HG02943 (cell line): ENCODE measurements around the gene MYEOV.

Experiments
- ATAC-seq: cut with Tn5 transposase; IDR thresholded peaks from one replicate; pipeline ENCODE4 v1.9.1; 2021; ENCODE audit warnings: mild to moderate bottlenecking, low read depth, moderate library complexity; ENCODE audit not compliant: unreplicated experiment

MYEOV gene

DNA sequence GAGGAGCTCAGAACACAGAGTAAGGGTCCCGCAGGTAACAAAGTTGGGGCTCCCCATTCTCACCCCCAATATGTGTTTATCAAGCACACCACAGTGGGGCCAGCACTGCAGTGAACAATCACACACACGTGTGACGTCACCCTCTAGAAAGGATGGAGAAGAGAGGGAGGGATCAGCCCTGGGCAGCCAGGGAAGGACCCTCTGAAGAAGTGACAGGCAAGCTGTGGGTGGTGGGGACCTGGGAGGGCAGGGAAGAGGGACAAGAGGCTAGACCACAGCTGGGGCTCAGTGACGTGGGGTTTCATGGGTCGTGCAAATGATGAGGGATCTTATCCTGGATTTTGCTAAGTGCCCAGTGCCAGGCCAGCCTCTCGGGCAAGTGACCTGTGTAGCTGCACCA lies 28.7 kb upstream of the MYEOV start:
- ATAC-seq = no peak

DNA sequence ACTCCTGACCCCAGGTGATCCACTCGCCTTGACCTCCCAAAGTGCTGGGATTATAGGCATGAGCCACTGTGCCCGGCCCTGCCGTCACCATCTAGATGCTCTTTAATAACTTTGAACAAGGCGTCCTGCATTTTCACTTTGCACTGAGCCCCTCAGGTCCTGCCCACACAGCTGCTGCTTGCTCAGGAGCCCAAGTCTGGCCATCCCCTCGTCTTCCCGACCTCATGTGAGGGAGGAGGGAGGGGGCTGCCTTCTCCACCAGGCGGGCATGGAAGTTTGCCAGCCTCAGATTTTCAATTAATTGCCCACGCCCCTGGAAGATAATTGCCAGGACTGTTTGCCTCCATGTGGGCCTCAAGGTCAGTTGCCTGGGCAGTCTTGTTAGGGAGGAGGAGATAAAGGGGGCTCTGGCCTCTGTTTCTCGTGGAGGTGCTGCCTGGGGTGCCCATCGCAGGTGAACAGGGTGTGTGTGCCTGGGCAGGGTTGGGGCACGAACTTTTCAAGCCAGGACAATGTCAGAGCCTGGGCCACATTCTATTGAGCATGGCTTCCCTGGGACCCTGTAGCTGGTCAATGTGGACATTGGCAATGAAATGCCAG lies 27.9 kb upstream of the MYEOV start:
- ATAC-seq = no peak

DNA sequence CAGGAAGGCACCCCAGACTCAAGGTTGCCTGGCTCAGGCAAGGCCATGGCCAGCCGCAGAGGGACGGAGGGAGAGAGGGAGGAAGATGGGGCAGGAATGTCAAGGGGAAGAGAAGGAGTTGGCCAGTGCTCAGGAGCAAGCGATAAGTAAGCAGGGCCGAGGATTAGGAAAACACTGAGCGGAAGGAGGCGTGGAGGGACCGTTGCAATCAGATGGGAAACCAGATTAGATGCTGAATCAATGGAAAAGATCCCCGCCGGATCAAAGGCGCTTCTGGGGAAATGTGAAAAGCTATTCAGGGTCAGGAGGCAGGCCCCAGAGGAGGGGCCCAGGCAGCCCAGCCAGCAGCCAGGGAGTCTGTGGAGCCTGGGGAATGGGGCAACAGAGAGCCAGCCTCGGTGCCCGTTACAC lies 26.6 kb upstream of the MYEOV start:
- ATAC-seq = no peak

DNA sequence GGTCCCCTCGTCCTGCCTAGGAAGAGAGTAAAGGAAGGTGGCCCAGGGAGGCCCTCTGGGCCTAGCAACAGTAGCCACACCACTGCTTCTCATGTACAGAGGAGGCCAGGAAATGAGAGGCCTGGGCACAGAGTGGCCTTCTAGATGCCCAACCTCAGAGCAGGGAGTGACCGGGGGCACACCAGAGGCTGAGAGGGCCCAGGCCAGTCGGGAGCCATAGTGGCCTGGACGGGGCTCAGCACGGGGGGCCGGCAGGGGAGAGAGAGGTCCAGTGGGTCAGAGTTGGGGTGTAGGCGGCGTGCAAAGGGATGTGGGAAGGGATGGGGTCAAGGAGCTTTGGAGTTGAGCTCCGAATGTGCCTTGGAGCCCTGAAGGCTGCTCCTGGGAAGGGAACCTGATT lies 25.0 kb upstream of the MYEOV start:
- ATAC-seq = no peak

DNA sequence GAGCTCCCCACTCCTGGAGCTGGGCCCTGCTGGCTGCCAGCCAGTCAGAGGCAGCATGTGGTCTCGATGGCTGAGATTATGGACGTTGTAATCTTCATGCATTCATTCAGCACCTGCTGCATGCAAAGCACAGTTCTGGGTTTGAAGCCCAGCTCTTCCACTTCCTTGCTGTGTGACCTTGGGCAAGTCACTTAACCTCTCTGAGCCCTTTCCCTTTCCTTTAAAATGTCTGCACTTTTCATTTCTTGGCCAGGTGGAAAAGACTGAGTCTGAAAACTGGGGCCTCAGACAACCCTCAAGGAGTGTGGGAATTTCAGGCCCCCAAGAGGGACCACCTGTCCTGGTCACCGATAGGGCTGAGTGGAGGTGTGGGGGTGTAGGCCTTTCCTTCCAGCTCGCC lies 24.6 kb upstream of the MYEOV start:
- ATAC-seq = no peak

DNA sequence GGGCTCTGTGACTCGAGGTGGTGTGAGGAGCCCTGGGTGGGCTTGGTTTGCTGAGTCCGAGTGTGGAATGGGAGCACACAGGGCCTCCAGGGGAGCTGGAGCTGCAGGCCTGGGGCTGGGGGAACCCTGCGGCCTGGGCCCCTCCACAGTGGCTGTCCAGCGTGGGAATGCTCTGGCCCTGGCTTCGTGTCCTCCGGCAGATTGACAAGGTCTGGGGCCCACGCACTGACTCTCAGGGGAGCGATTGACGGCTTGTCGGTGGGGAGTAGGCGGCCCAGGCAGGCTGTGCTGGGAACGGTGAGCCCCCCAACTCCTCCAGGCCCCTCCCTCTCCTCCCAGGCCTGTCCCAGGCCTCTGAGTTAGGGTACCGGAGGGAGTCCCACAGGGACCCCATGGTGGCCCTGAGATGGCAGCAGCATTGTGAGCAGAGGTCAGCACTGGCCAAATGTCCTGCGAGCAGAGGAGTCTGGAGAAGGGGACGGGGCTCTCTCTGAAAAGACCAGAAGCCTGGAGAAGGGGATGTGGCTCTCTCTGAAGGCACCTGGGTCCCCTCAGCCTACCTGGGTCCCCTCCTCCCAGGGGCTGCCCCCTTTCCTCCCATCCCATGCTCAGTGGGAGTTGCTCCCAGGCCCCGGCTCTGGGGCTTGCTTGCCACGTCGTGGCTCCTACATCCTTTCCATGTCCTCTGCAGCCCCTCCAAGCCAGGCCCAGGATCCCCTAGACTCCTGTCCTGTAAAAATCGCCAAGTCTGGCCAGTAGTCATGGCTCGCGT lies 23.8 kb upstream of the MYEOV start:
- ATAC-seq = no peak

DNA sequence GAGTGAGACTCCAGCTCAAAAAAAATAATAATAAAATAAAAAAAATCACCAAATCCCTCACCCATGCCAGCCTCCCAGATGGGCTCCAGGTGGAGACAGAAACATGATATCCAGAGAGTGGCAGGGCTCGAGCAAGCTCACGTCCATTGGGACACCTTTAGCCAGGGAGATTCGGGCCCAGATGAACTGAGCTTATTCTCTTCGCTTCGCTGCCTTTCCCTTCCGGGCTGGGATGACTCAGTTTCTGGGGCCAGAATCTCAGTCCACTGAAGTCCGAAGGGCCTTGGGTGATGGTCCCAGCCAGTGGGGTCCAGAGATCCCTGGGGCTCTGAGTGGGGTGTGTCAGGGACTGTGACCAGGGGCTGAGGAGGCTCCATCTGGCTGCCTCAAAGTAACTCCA lies 23.0 kb upstream of the MYEOV start:
- no peak for ATAC-seq

DNA sequence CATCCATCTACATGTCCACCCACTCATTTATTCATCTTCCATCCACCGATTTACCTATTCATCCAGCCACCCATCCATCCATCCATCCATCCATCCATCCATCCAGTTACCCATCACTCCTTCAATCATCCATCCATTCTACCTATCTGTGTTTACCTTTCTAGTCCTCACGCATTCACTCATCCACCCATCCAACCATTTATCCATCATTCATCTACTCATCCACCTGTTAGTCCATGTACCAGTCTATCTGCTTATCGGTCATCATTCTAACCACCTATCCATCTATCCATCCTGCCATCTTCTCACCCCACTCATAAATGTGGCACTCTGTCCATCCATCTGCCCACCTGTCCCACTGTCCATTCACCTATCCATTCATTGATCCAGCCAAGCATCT lies 21.9 kb upstream of the MYEOV start:
- ATAC-seq = no peak

DNA sequence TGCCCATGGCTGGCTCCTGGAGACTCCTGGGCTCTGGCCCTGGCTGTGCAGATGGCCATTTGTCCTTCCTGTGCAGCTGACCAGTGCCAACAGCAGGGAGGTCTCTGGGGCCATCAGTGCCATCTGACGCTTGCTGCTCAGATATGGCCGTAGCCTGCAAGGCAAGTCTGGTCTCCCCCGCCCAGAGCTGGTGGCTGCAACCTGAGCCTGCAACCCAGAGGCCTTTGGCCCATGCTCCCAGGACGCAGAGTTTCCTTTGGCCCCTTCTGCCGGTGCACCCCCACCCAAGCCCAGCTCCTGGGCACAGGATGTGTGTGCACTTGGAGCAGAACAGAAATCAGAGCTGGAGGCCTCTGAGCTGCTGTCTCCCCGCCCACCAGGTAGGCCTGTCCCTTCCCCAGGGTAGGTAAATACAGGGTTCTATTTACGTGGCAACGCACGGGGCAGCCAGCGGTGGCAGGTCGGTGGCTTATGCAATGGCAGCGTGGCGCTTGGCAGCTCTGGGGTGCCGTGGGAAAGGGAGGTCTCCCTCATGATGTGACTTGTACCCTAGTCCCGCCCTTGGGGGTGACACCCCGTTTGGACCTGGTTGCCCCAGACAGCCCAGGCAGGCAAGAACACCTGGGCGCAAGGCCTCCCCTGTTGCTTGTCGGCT lies 21.0 kb upstream of the MYEOV start:
- ATAC-seq = no peak

DNA sequence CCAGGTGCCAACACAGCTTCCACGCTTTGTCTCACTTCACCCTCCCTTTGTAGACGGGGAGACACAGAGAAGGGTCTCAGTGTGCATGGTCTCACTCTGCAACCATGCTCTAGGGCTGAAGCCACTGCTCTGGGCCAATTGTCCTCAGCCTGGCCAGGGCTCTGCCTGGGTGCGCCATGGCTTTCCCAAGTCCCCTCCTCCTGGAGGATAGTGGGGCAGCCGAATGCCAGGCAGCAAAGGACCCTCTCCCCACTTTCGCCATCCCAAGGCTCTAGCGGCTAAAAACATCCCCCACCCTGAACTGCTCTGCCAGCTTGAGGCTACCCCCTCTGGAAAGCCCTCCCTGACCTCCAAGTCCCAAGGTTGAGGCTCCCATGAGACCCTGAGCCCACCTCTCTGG lies 20.4 kb upstream of the MYEOV start:
- ATAC-seq = no peak

DNA sequence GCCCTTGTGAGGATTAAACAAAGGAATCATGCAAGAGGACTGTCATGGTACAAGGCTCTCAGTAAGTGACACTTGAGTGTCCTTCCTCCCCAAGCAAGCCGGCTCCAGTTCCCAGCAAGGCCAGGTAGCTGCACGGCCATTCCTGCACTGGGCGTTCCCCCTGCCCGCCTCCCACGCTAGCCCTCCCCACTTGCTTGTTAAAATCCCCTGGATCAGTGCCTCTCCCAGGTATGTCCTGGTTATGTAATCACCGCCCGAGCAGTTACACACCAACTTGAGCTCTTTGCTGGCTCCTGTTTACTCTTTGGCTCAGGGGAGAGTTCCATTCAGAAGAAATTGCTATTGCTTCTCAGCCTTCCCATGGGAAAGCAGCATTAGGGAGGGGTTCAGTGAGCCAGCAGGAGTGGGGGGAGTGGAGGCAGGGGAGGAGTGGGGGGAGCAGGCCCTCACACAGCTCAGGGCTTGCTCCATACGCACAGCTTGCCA lies 19.4 kb upstream of the MYEOV start:
- ATAC-seq = no peak

DNA sequence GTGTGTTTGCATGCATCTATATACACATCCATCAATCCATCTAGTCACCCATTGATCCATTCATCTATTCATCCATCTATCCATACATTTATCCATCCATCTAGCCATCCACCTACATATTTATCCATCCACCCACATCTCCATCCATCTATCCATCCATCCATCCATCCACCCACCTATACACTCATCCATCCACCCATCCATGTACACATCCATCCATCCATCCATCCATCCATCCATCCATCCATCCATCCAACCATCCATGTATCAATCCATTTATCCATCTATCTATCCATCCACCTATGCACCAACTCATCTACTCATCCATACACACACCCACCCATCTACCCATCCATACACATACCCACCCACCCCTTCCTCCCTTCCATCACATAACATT lies 18.8 kb upstream of the MYEOV start:
- ATAC-seq = no peak

DNA sequence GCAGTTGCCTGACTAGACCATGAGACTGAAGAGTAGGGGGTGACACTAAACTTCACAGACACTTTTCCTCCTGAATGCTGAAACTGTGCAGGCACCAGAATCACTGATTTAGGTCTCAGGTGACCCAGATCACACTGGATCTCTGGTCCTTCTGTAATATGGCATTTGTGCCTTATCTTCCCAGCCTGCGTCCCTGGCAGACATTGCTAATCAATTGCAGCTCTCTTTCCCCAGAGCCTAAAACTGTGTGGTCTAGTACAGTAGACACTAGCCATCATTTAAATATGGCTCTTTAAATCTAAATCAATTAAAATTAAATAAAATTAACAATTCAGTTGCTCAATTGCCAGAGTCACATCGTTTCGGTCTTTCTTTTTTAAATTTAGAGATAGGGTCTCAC lies 17.8 kb upstream of the MYEOV start:
- ATAC-seq = no peak

DNA sequence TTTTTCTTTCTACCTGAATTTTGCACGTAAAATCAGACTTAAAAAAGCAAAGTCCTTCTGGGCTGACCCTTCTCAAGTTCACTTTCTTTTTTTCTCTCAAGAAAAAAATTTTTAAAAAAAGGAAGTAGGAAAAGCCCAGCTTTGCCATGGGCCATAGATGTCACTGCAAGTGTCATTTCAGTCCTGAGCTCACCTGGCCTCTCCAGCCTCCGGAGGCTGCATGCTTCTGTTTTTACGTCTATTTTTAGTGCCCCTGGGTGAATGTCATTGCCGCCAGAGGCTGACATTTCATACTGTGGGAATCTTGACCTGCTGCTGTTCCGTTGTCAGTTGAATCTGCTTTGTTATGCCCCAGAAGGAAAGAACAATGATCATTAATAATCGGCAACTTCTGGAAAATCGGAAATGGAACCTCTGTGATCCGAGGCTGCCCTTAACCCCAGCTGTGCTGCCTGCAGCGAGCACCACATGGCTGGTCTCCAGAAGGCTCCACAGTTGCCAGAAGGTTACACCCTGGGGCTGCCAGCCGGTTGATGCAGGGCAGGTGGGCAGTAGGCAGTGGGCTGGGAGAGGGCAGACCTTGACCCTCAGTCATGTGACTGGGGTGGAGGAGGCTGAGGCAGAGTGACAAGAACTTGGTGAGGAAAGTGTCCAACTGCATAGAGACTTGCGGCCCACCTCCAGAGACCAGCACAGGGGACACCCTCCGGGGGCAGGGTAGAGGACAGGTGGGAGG lies 16.7 kb upstream of the MYEOV start:
- ATAC-seq = no peak

DNA sequence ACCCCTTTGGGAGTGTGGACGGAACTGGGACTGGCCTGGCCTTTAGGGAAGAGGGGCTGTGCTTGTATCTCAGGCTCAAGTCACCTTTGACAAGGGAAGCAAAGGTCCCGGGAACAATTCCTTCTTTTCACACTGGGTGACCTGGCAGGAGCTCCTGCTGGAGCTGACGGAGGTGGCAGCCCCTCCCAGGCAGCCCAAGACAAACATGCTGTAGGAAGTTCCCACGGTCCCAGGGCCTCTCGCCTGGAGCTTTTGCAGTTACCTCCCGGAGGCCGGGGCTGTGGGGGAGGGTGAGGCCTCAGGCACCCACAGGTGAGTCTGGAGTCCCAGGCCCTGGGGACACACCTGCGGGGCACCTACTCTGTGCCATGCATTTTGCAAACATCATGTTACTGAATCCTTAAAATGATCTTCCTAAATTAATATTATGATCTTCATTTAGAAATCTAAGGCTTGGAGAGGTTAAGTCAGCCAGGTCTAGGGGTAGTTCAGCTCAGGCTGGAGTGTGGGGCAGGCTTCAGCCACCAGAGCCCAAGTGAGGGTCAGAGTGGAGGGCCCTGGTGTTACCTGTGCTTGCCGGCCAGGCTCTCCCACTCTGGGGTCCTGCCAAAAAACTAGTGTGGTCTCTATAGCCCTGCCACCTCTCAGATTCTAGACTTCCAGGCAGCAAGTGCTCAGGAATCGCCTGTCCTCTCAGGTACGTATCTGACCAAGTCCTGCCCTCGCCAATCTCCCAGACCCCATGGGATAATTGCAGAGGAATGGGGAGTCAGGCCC lies 15.7 kb upstream of the MYEOV start:
- ATAC-seq = no peak

DNA sequence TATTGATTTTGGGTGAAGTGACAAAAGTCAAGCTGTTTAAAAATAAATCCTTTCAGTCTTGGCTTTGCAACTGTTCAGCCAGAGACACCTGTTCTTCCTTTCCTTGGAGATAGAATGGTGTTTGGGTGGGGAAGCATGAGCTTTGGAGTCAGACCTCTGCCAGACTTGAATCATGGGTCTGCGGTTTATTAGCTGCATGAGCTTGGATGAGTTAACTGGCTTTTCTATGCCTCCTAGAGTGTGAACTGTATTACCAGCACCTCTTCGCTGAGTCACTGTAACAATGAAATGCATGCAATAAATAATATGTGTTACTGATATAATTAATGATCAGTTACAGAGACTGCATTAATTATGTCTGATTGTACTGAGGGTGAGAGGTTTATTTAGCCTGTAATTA lies 13.5 kb upstream of the MYEOV start:
- no peak for ATAC-seq

DNA sequence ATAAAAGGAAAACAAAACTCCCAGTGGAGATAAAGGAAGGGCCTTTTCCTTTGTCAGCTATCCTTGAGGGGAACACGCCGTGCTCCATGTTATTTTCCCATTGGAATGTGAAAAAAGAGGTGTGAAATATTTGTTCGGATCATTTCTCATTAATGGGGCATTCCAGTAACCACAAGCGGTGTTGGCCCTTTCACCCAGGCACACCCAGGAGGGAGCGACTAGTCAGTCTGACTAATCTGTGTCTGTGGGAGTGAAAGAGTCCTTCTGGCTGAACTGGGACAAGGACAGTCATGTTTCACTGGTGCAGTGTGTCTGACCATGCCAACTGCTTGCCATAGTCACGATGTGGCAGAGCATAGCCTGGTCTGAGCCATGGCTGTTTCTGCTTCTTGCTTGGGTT lies 13.0 kb upstream of the MYEOV start:
- ATAC-seq = no peak

DNA sequence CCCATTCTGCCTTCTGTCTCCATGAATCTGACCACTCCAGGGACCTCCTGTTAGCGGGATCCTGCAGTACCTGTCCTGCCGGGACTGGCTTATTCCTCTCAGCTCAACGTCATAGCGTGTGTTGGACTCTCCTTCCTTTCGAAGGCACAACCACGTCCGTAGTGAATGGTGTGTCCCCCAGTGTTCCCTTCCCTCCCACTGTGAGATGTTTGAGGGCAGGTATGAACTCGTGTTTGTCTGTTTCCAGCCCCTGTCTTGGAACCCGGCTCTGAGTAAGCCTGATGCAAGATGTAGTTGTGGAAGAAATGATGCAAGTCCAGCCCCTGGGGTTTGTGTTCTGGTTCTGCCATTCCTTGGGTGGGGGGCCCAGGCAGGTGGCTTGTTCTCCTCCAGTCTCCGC lies 10.5 kb upstream of the MYEOV start:
- no peak for ATAC-seq

DNA sequence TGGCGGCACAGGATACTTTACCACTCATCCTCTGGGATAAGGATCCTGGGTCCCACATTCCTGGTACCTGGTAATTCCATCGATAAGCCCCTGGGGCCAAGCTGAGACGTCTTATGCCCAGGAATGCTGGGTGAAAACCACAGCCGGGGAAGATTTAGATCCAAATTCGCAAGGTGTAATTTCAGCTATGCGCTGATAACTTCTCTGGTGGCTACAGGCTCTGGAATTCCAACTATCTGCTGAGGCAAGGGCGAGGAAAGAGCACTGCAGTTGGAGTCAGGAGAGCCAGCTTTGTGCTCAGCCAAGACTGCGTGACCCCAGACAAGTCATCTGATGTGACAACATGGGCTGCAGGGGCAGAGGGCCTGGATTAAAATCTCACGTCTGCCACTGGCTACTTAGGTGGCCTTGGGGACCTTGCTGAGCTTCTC lies 9.9 kb upstream of the MYEOV start:
- no peak for ATAC-seq

DNA sequence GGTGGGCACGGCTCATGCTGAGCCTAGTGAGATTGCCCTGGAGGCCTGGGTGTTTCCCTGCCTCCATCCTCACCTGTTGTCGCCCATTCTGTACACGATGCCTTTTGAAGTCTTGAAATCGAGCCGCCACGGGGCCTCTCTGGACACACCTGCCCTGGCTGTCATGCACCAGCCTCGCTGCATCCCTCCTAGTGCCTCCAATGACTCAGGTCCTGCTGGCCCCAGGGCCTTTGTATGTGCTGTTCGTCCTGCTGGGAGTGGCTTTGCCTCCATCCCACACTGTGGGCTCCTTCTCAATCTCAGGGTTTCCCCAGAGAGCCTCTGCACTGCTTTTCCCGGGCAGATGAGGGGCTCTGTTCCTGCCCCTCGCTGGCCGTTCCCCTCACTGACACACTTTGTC lies 8.9 kb upstream of the MYEOV start:
- no peak for ATAC-seq
